ENCODE results near the gene QRICH2. TPM values are rescaled to one million over a fixed set of nuclear protein-coding genes. Genes with fewer than 3 reads are reported as not detected.
A peak's percentile ranks its signal among the peaks of the same experiment; 100 is the strongest.

QRICH2 gene
- total and polyA plus RNA-seq, 10 of the 15 experiments (the other 5 are each of a cell fraction or from before 2014, with no cell fraction given): 0.04 to 0.72 (median 0.25) TPM

DNA sequence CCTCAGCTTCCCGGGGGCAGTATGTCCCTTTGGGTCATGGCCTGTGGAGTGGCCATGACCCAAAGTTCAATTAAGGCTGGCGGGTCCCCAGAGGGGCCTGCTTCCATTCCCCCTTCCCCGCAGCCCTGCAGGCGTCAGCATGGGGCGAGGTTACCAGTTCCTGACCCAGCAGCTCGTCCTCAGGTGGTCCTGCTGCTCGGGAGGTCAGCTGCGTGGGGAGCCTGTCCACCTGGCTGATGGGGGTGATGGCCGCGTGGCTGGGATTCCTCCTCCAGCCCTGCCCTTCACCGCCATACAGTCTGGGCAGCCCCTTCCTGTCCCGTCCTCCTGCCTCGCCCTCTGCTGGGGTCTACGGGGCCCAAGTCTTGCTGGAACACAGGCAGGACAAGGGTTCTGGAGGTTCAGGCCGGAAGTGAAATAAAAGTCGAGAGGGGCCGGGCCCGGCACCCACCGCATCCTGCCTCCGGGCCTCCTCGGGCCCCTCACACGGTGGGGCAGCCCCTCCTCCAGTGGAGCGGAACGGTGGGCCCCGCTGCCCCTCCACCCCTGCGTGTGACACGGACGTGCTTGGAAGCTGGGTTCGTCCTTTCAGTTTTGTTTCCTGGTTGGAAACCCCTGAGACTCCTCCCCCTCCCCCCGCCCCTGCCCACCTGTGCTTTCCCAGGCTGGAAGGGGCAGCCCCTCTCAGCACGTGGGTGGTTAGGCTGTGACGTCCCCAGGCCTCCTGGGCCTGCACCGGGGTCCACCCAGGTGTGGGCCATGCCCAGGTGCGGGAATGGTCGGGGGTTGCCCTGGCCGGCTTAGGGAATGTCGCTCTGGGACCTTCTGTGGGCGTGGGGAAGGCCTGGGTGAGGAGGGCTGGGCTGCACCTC lies 36.2 kb downstream of the QRICH2 start (continued):
- TF ChIP-seq MLLT1 (IDR thresholded peaks at IDR 0.05) (peak; percentile 86; the same call in 1 of the 2 replicates), BACH1 (IDR thresholded peaks at IDR 0.05; ENCODE audit: borderline replicate concordance) (peak; percentile 94), JUND (IDR thresholded peaks at IDR 0.05; ENCODE audit: low read depth, low read length) (no peak), MXI1 (IDR thresholded peaks at IDR 0.05; ENCODE audit: low read depth, low read length) (peak; percentile 80), TCF3 (IDR thresholded peaks at IDR 0.05; ENCODE audit: borderline replicate concordance, insufficient read depth, low read depth, low read length) (peak; percentile 96), SIN3A (IDR thresholded peaks at IDR 0.05; ENCODE audit: low read depth, low read length) (no peak; the same call in none of the 2 replicates), KLF5 (IDR thresholded peaks at IDR 0.05; ENCODE audit: partially characterized antibody) (peak; percentile 20), EED (IDR thresholded peaks at IDR 0.05; ENCODE audit: low read depth) (peak; percentile 74; the same call in 1 of the 2 replicates), ZNF207 (IDR thresholded peaks at IDR 0.05; ENCODE audit: borderline replicate concordance) (0 out of 2 replicates have a peak, but pooled peaks have one; percentile 22), RAD21 (IDR thresholded peaks at IDR 0.05; ENCODE audit: insufficient read depth, low read depth, low read length) (0 out of 2 replicates have a peak, but pooled peaks have one; percentile 14), MEF2B (IDR thresholded peaks at IDR 0.05; ENCODE audit: partially characterized antibody, poor library complexity, severe bottlenecking) (peak; percentile 65), IKZF2 (IDR thresholded peaks at IDR 0.05) (peak; percentile 66 to 77), SPI1 (IDR thresholded peaks at IDR 0.05; ENCODE audit: borderline replicate concordance, insufficient read depth, low read depth, low read length) (peak; percentile 23; the same call in 1 of the 2 replicates), POLR2AphosphoS2 (IDR thresholded peaks at IDR 0.05; ENCODE audit: low read depth, low read length) (peak; percentile 75; the same call in 1 of the 2 replicates), NFYA (IDR thresholded peaks at IDR 0.05; ENCODE audit: borderline replicate concordance, low read depth, low read length) (no peak), POLR2AphosphoS5 (IDR thresholded peaks at IDR 0.05; ENCODE audit: low read length) (peak; percentile 92), BMI1 (IDR thresholded peaks at IDR 0.05; ENCODE audit: borderline replicate concordance) (no peak; the same call in 1 of the 2 replicates), JUNB (IDR thresholded peaks at IDR 0.05) (0 out of 2 replicates have a peak, but pooled peaks have one; percentile 20), CHD2 (IDR thresholded peaks at IDR 0.05; ENCODE audit: borderline replicate concordance, low read depth, low read length) (peak; percentile 90), ESRRA (IDR thresholded peaks at IDR 0.05; ENCODE audit: low read length) (no peak; the same call in 1 of the 2 replicates), MAX (IDR thresholded peaks at IDR 0.05; ENCODE audit: low read depth, low read length) (peak; percentile 85), SIX5 (IDR thresholded peaks at IDR 0.05; ENCODE audit: low read depth, low read length, severe bottlenecking) (no peak), TAF1 (IDR thresholded peaks at IDR 0.05; ENCODE audit: borderline replicate concordance, low read depth, low read length) (peak; percentile 91)
- TF ChIP-seq, protein P1, sequence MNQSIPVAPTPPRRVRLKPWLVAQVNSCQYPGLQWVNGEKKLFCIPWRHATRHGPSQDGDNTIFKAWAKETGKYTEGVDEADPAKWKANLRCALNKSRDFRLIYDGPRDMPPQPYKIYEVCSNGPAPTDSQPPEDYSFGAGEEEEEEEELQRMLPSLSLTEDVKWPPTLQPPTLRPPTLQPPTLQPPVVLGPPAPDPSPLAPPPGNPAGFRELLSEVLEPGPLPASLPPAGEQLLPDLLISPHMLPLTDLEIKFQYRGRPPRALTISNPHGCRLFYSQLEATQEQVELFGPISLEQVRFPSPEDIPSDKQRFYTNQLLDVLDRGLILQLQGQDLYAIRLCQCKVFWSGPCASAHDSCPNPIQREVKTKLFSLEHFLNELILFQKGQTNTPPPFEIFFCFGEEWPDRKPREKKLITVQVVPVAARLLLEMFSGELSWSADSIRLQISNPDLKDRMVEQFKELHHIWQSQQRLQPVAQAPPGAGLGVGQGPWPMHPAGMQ (IDR thresholded peaks at IDR 0.05; ENCODE audit: borderline replicate concordance): no peak
